Bronchial epithelial cell (primary cell): ENCODE data around the gene E2F3. TPM values are rescaled to one million over a fixed set of nuclear protein-coding genes. Genes with fewer than 3 reads are reported as not detected.

Source experiments
- DNase-seq: peaks from one replicate; pipeline ENCODE4 v3.0.0-alpha.2; 2010; ENCODE audit warnings: low read depth
- FAIRE-seq: peaks from 2 replicates; lab custom pipeline; 2011; peaks lifted over from hg19 to GRCh38; lab: Jason Lieb, UNC
- H3K27me3 ChIP-seq: 2 replicates; pipeline ENCODE4 v1.5.1; 2011; ENCODE audit warnings: low read length; ENCODE audit not compliant: control insufficient read depth, insufficient read depth
- H3K36me3 ChIP-seq: 2 replicates; pipeline ENCODE4 v1.5.1; 2011; ENCODE audit warnings: low read length; ENCODE audit not compliant: control insufficient read depth, insufficient read depth
- H3K4me3 ChIP-seq: 2 replicates; pipeline ENCODE4 v1.5.1; 2011; ENCODE audit warnings: mild to moderate bottlenecking, low read depth, low read length, control low read depth
- CTCF ChIP-seq: IDR thresholded peaks from 2 replicates; pipeline ENCODE4 v1.5.1; 2011; ENCODE audit warnings: mild to moderate bottlenecking, moderate library complexity, low read length, control low read depth, inconsistent platforms; ENCODE audit not compliant: insufficient read depth, severe bottlenecking
- total RNA-seq: library from RNA; depleted of rRNA; stranded (reverse); fragments of >200 nt; gene quantifications from 2 replicates; pipeline ENCODE4 v1.2.1, GENCODE V29; 2014

Gene E2F3
- total RNA-seq, 1 donor from 2014 or later, result 2.6 TPM

GRCh38 chr6:20437639-20438038, 36.0 kb downstream of the E2F3 start:
- Histone ChIP-seq H3K27me3 (no peaks in the 10 kb centered on the region), H3K4me3 (no peak overlapping the region), H3K36me3 (no peaks in the 10 kb centered on the region)
- no peak for TF ChIP-seq CTCF
- DNase-seq (no peak), FAIRE-seq (no peak)

DNA sequence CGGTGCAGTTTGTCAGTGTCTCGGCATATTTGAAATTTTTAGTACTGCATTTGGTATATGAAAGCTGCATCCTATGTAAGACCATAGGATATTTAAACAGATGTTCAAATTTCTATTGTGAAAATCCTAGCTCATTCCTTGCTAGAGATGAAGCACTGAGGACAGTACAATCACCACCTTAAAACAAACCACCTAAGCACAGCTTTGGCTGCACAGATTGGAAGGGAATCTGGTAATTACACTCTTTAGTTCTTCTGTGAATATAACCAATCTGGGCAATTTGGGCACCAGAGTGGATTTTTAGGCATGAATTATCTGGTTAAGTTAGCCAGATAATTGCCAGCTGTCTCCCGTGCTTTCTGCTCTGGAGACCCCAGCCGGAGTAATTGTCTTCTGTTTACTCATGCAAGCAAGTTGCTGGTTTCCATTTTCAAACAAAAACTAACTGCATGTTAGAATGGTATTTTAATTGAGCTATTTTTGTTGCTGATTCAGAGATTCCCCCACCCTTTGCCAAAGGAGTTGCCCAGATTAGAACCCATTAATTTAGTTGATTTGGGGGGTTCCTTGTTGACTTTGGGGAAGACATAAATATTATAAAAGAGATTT, 36.9 kb downstream of the E2F3 start:
- H3K36me3 ChIP-seq, result no peaks in the 10 kb centered on the region
- H3K4me3 ChIP-seq, result no peak overlapping the region
- DNase-seq (no peak), FAIRE-seq (no peak)
- no peak for TF ChIP-seq CTCF
- H3K27me3 ChIP-seq, result no peaks in the 10 kb centered on the region

DNA sequence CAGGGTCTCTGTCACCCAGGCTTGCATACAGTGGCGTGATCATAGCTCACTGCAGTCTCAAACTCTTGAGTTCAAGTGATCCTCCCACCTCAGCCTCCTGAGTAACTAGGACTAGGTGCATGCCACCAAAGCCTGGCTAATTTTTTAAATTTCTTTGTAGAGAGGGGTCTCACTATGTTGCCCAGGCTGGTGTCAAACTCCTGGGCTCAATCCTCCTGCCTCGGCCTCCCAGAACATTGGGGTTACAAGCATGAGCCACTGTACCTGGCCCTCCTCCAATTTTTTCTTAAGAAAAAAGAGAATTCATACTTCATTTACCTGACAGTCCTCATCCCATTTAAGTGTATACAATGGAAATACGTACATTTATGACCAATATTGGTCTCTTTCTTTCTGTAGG, 37.9 kb downstream of the E2F3 start:
- H3K4me3 ChIP-seq, result no peak overlapping the region
- TF ChIP-seq CTCF, result no peak
- no peaks in the 10 kb centered on the region for H3K36me3 ChIP-seq
- FAIRE-seq, result no peak
- no peaks in the 10 kb centered on the region for H3K27me3 ChIP-seq
- DNase-seq, result no peak

- no peak for FAIRE-seq
- H3K36me3 ChIP-seq, result no peaks in the 10 kb centered on the region
These were observed 38.6 kb downstream of the E2F3 start for GRCh38 chr6:20440296-20440695.

GRCh38 chr6:20441236-20441635, 39.6 kb downstream of the E2F3 start:
- peaks cover 1% of the 10 kb centered on the region for H3K36me3 ChIP-seq
- no peak for DNase-seq

More at GRCh38 chr6:20440296-20440695, 38.6 kb downstream of the E2F3 start:
- no peak for TF ChIP-seq CTCF
- Histone ChIP-seq H3K4me3 (no peak overlapping the region), H3K27me3 (no peaks in the 10 kb centered on the region)
- DNase-seq, result no peak

More at GRCh38 chr6:20441236-20441635, 39.6 kb downstream of the E2F3 start:
- H3K27me3 ChIP-seq, result no peaks in the 10 kb centered on the region
- TF ChIP-seq CTCF, result no peak
- no peak overlapping the region for H3K4me3 ChIP-seq
- no peak for FAIRE-seq
